ENCODE results near the gene HIP1.
"Not testable (repeated sequence)": the region's sequence is repeated elsewhere in the genome, so short reads cannot be mapped to it uniquely, and the experiment has no call there.

HIP1 gene

DNA sequence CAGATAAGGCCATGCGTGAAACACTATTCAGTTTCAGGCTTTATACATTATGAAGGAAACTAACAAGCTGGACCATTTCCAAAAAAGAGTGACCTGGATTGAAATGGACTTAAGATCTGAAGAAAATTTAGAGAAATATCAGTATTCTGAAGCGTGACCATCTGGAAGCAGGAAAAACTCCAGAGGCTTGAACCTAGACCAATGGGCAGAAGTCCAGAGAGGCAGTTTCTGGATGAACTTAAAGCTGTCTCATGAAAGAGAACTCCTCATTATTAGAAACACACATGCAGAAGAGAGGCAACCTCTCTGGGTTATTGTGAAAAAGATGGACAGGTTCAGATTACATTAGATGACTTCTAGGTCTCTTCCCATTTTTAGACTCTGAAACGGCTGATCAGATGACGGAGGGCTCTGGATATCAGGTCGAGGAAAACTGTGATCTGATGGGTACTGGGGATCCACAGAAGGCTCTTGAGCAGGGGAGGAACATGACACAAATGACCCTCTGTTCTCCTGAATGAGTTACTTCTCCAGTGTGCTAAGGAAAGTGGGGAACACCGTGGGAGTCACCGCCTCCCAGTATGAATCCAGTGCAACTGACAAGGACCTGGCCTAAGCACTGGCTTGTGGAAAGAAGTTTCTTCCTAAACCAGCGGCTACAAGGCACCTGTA, 130.2 kb downstream of the HIP1 start:
- DNase-seq: no peak

DNA sequence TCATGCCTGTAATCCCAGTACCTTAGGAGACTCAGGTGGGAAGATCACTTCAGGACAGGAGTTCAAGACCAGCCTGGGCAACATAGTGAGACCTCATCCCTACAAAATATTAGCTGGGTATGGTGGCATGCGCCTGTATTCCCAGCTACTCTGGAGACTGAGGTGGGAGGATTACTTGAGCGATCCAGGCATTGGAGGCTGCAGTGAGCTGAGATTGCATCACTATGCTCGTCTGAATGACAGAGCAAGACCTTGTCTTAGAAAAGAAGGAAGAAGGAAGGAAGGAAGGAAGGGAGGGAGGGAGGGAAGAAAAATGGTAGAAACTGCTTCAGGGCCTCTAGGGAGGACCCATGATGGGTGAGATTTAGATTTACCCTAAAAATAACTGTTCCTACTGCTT, 134.3 kb downstream of the HIP1 start:
- no peak for DNase-seq

GRCh38 chr7:75602831-75603230, 135.9 kb downstream of the HIP1 start:
- DNase-seq: not testable (repeated sequence)

- no peak for DNase-seq
These were observed 137.2 kb downstream of the HIP1 start for GRCh38 chr7:75601539-75601938.

DNA sequence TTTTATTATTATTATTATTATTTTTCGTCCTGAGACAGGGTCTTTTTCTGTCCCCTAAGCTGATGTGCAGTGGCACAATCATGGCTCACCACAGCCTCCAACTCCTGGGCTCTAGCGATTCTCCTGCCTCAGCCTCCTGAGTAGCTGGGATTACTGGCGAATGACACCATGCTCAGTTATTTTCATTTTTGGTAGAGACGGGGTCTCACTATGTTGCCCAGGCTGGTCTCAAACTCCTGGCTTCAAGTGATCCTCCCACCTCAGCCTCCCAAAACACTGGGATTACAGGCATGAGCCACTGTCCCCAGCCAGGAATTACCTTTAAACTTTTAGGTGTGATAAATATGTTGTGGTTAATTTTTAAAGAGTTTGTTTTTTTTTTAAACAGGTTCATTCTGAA, 138.0 kb downstream of the HIP1 start:
- DNase-seq: not testable (repeated sequence)

DNA sequence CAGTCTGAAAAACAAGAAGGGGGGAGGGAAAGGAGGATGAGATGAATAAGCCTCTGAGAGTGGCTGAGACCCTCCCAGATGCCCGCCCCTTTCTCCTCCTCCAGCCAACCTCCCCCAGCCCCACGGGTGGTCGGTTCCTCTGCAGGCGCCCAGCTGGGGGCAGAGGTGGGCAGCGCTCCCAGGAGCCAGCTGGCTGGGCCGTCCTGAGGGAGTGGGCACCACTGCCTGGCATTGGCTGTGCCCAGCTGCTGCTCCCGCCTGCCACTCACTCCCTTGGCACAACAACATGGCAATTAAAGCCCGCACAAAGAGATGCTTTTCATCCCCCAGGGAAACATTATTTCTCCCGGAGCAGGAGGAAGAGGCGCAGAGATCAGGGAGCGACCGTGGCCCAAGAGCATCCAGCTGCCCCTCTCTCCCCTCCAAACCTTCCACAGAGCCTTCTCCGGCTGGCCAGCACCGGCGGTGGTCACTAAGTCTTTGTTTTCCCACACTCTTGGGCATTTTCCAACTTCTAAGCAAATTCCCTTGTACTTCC, 139.4 kb downstream of the HIP1 start:
- no peak for DNase-seq

DNA sequence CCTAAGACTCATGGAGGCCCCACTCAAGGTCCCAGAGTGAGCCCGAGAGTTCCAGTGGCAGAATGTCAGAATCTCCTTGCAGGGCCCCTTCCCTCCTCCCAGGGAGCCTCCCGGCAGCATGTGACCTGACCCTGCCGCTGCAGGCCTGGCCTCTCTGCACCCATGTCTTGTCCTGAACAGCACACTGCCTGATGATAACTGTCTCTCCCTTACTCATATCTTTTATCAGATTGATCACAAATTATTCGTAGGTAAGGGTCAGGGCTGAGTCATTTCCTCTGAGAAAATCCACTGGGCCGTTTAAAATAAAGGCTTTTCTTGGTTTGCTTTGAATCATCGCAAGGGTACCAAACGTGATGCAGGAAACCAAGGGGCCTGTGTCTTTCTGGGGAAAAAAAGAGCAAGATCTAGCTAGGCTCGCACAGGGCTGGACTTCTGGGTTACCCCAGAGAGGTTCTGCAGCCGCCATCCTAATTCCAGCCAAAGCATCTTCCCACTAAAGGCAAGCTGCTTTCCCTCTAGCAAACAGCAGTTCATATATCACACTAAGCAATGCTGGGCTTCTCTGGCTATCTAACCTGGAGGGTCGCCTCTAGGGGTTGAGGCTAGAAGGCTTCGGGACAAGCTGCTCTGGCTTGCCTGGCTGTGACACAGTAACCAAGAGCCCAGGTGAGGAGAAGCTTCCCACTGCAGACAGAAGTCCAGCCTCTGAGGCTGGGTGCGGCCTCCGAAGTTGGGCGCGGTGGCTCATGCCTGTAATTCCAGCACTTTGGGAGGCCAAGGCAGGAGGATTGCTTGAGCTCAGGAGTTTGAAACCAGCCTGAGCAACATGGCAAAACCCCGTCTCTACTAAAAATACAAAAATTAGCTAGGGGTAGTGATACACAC, 141.8 kb downstream of the HIP1 start:
- DNase-seq: no peak

DNA sequence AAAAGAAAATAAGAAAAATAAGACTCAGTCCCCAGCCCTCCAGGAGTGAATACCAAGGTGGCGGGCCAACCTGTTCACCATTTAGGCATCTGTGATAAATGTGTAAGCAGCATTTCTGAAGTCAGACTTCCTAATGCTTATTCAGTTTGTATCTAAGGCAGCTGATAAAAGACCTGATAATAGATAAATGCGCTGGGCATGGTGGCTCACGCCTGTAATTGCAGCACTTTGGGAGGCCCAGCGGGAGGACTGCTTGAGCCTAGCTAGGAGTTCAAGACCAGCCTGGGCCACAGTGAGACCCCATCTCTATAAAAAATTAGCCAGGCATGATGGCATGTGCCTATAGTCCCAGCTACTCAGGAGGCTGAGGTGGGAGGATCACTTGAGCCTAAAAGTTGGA, 143.0 kb downstream of the HIP1 start:
- DNase-seq: no peak

GRCh38 chr7:75593500-75594184, 145.1 kb downstream of the HIP1 start:
- not testable (repeated sequence) for DNase-seq

GRCh38 chr7:75591467-75592255, 147.1 kb downstream of the HIP1 start:
- no peak for DNase-seq

GRCh38 chr7:75590373-75591005, 148.3 kb downstream of the HIP1 start:
- DNase-seq: no peak

GRCh38 chr7:75584354-75584753, 154.4 kb downstream of the HIP1 start:
- DNase-seq: no peak

DNA sequence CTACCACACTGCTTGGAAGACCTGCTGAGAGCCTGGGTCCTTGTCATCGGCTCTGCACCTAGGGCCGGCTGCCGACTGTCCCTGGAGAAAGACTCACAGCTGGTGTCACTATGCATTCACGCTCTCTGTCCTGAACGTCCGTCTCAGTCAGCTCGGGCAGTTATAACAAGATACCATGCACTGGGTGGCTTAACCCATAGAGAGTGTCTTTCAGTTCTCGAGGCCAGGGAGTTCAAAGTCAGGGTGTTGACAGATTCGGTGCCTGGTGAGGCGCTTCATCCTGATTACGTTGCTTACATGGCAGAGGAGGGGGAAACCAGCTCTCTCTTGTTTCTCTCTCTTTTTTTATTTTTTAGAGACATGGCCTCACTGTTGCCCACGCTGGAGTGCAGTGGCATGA, 155.5 kb downstream of the HIP1 start:
- DNase-seq: no peak

DNA sequence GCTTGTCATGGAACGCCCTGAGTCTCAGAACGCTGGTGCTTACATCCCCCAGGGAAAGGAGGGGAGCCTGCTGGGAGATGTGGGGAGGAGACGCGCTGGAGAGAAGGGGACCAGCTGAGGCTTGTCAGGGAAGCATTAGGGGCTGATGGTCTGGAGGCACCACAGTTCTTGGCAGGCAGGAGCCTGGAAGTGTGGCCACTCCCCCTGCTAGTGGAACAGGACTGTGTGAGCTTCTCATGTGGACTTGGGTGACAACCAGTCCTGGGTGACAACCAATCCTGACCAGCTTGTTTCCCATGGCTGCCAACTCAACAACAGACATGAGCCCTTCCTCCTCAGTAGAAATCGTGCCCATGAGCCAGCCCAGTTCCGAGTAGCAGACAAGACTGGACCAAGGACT, 158.8 kb downstream of the HIP1 start:
- DNase-seq: no peak

GRCh38 chr7:75578081-75578480, 160.7 kb downstream of the HIP1 start:
- no peak for DNase-seq

DNA sequence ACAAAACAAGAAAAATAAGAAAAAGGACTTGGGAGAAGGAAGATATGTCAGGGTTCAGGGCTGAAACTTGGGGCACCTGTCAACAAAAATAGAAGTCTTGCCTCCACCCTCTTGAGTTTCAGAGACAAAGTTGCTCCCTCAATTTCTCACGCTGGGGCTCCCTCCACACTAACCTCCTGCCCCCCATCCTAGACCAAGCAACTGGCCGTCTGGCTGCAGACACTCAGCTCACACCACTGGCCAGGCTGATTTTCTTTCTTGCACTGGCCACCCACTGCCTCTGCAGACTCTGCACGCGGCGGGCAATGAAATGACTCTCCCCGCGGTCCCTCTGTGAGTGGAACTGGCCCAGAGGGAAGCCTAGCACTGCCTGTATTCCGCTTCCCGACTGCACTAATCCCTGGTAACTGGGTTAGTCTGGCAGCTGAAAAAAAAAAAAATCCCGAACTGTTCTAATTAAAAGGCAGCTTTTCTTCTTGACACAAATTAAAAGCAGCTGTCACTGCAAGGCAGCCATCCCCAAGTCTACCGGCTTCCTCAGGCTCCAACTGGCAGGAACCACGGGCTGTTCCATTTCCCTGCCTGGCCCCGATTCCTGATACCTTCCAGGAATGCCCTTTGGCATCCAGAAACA, 163.1 kb downstream of the HIP1 start:
- no peak for DNase-seq

DNA sequence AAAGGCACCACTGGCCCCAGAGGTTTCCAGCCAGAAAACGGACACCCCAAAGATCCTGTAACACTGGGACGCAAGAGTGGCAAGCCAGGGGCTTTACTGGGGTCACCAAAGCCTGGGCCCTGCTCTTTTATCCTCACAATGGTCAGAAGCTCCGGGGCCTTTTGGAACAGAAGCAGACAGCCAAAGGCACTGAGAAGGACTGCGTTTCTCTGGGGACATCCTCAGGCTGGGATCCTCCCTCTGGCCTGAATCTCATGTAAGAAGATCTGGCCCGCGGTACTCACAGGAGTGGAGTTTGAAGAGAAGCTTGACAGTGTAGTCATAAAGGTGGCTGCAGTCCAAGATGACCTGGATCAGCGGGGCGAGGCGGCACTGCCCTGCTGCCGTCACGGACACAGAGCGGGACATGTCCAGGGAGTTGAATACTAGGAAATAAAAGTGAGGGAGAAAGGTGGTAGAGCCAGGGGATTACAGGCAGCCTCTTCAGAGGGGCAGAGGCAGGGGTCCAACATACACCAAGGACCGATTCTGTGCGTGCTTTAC, 165.2 kb downstream of the HIP1 start:
- no peak for DNase-seq

DNA sequence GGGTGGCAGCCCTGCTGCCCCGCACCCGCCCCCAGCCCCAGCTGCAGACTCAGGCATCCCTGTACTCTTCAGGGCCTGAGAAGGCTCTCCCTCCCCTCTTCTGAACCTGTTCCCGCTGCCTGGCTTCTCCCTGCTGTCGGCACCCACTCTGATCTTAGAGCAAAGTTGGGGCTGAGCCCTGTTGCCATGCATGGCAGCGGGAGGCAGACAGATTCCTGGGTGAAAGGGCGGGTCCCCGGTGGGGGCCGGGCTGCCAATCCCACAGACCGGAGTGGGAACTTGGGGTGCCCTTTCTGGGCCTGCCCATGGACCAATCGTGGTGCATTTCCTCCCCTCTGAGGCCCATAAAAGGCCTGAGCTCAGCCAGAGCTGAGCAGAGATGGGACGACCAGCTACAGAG, 165.9 kb downstream of the HIP1 start:
- no peak for DNase-seq

GRCh38 chr7:75572396-75572795, 166.3 kb downstream of the HIP1 start:
- DNase-seq: no peak

- DNase-seq: no peak
These were observed 167.5 kb downstream of the HIP1 start for GRCh38 chr7:75571209-75571608.

GRCh38 chr7:75569629-75570282, 169.0 kb downstream of the HIP1 start:
- DNase-seq: not testable (repeated sequence)

All from activated T-cell treated with anti-CD3 and anti-CD28 coated beads, Interleukin-2, amount 50 U/mL, for 1 hour (primary cell).